Stimulated activated memory B cell treated with anti-CD40 and anti-IgM and Interleukin-4, amounts not matched to agents 10 μg/mL and 1 μg/mL and 100 μg/mL, for 72 hours (primary cell): ENCODE data around the gene CTTNBP2NL.
A peak's percentile ranks its signal among the peaks of the same experiment; 100 is the strongest.
"Not testable (repeated sequence)": the region's sequence is repeated elsewhere in the genome, so short reads cannot be mapped to it uniquely, and the experiment has no call there.

Source experiments
- ATAC-seq: fragments of 150-1000 bp; cut with Tn5 transposase; 2 replicates; pipeline ENCODE4 v1.10.0; 2021
- H3K27ac Mint-ChIP-seq: one replicate; pipeline ENCODE4 v1.8.0; 2022; ENCODE audit warnings: mild to moderate bottlenecking, mixed read lengths
- H3K27me3 Mint-ChIP-seq: one replicate; pipeline ENCODE4 v1.8.0; 2022; ENCODE audit warnings: mixed read lengths
- H3K36me3 Mint-ChIP-seq: one replicate; pipeline ENCODE4 v1.8.0; 2022; ENCODE audit warnings: mixed read lengths
- H3K4me1 Mint-ChIP-seq: one replicate; pipeline ENCODE4 v1.8.0; 2022; ENCODE audit warnings: mixed read lengths
- H3K4me3 Mint-ChIP-seq: one replicate; pipeline ENCODE4 v1.8.0; 2022; ENCODE audit warnings: mild to moderate bottlenecking, moderate library complexity, mixed read lengths
- H3K9me3 Mint-ChIP-seq: one replicate; pipeline ENCODE4 v1.8.0; 2022; ENCODE audit warnings: mixed read lengths

The CTTNBP2NL gene

GRCh38 chr1:112396653-112397471 lies 848 bp downstream of the CTTNBP2NL start:
- Mint-ChIP-seq H3K9me3 (no peaks in the 10 kb centered on the region), H3K27ac (peak overlapping the region; percentile 78), H3K4me3 (peak overlapping the region; percentile 98), H3K36me3 (no peaks in the 10 kb centered on the region), H3K27me3 (no peaks in the 10 kb centered on the region), H3K4me1 (peaks cover 53% of the 10 kb centered on the region)
- no peak for ATAC-seq

GRCh38 chr1:112397841-112398240 lies 1.8 kb downstream of the CTTNBP2NL start:
- Mint-ChIP-seq H3K27ac (no peak overlapping the region), H3K4me3 (no peak overlapping the region), H3K4me1 (peaks cover 63% of the 10 kb centered on the region), H3K36me3 (no peaks in the 10 kb centered on the region), H3K27me3 (no peaks in the 10 kb centered on the region), H3K9me3 (no peaks in the 10 kb centered on the region)
- no peak for ATAC-seq

GRCh38 chr1:112399456-112399855 lies 3.4 kb downstream of the CTTNBP2NL start:
- Mint-ChIP-seq H3K36me3 (no peaks in the 10 kb centered on the region), H3K27me3 (no peaks in the 10 kb centered on the region), H3K4me1 (peaks cover 56% of the 10 kb centered on the region), H3K27ac (peak overlapping the region; percentile 28), H3K4me3 (no peak overlapping the region), H3K9me3 (no peaks in the 10 kb centered on the region)
- ATAC-seq: peak; percentile 47

GRCh38 chr1:112400706-112401105 lies 4.7 kb downstream of the CTTNBP2NL start:
- not testable (repeated sequence) for H3K36me3 Mint-ChIP-seq, H3K4me3 Mint-ChIP-seq, H3K27ac Mint-ChIP-seq, ATAC-seq, H3K27me3 Mint-ChIP-seq, H3K9me3 Mint-ChIP-seq
- H3K4me1 Mint-ChIP-seq: peaks cover 44% of the 10 kb centered on the region

- H3K36me3 Mint-ChIP-seq: no peaks in the 10 kb centered on the region
- H3K27ac Mint-ChIP-seq: peak overlapping the region; percentile 14
- ATAC-seq: peak; percentile 61
- no peaks in the 10 kb centered on the region for H3K9me3 Mint-ChIP-seq
- no peak overlapping the region for H3K4me3 Mint-ChIP-seq
- H3K4me1 Mint-ChIP-seq: peaks cover 24% of the 10 kb centered on the region
- H3K27me3 Mint-ChIP-seq: no peaks in the 10 kb centered on the region
Observed at GRCh38 chr1:112402682-112403643, 6.9 kb downstream of the CTTNBP2NL start.

- H3K4me3 Mint-ChIP-seq: no peak overlapping the region
- H3K36me3 Mint-ChIP-seq: no peaks in the 10 kb centered on the region
- no peaks in the 10 kb centered on the region for H3K27me3 Mint-ChIP-seq
- peaks cover 14% of the 10 kb centered on the region for H3K4me1 Mint-ChIP-seq
- no peak for ATAC-seq
- no peak overlapping the region for H3K27ac Mint-ChIP-seq
- H3K9me3 Mint-ChIP-seq: no peaks in the 10 kb centered on the region
Observed at GRCh38 chr1:112406771-112407170, 10.8 kb downstream of the CTTNBP2NL start.

- no peak for ATAC-seq
- H3K27ac Mint-ChIP-seq: no peak overlapping the region
- no peak overlapping the region for H3K4me3 Mint-ChIP-seq
- no peaks in the 10 kb centered on the region for H3K9me3 Mint-ChIP-seq
- no peaks in the 10 kb centered on the region for H3K27me3 Mint-ChIP-seq
- no peaks in the 10 kb centered on the region for H3K4me1 Mint-ChIP-seq
- H3K36me3 Mint-ChIP-seq: no peaks in the 10 kb centered on the region
Observed at GRCh38 chr1:112409414-112409813, 13.4 kb downstream of the CTTNBP2NL start.

GRCh38 chr1:112410673-112411072 lies 14.7 kb downstream of the CTTNBP2NL start:
- Mint-ChIP-seq H3K27me3 (no peaks in the 10 kb centered on the region), H3K4me3 (no peak overlapping the region), H3K9me3 (no peaks in the 10 kb centered on the region), H3K36me3 (no peaks in the 10 kb centered on the region), H3K4me1 (no peaks in the 10 kb centered on the region), H3K27ac (no peak overlapping the region)
- ATAC-seq: no peak

- Mint-ChIP-seq H3K27me3 (no peaks in the 10 kb centered on the region), H3K9me3 (no peaks in the 10 kb centered on the region), H3K4me1 (no peaks in the 10 kb centered on the region), H3K4me3 (no peak overlapping the region), H3K36me3 (peaks cover 15% of the 10 kb centered on the region), H3K27ac (no peak overlapping the region)
- ATAC-seq: no peak
Observed at GRCh38 chr1:112417271-112417670, 21.3 kb downstream of the CTTNBP2NL start.

- ATAC-seq: no peak
- Mint-ChIP-seq H3K27ac (no peak overlapping the region), H3K4me3 (no peak overlapping the region), H3K27me3 (no peaks in the 10 kb centered on the region), H3K9me3 (no peaks in the 10 kb centered on the region), H3K4me1 (no peaks in the 10 kb centered on the region), H3K36me3 (peaks cover 15% of the 10 kb centered on the region)
Observed at GRCh38 chr1:112418099-112418892, 22.3 kb downstream of the CTTNBP2NL start.

- Mint-ChIP-seq H3K4me1 (no peaks in the 10 kb centered on the region), H3K27ac (no peak overlapping the region), H3K4me3 (no peak overlapping the region), H3K27me3 (no peaks in the 10 kb centered on the region), H3K36me3 (no peaks in the 10 kb centered on the region), H3K9me3 (no peaks in the 10 kb centered on the region)
- ATAC-seq: no peak
Observed at GRCh38 chr1:112423207-112423606, 27.2 kb downstream of the CTTNBP2NL start.

- ATAC-seq, H3K36me3 Mint-ChIP-seq, H3K27me3 Mint-ChIP-seq, H3K4me1 Mint-ChIP-seq, H3K9me3 Mint-ChIP-seq, H3K4me3 Mint-ChIP-seq, H3K27ac Mint-ChIP-seq: not testable (repeated sequence)
Observed at GRCh38 chr1:112423666-112424065, 27.7 kb downstream of the CTTNBP2NL start.

GRCh38 chr1:112429749-112430148 lies 33.7 kb downstream of the CTTNBP2NL start:
- Mint-ChIP-seq H3K36me3 (no peaks in the 10 kb centered on the region), H3K4me1 (peaks cover 16% of the 10 kb centered on the region), H3K4me3 (no peak overlapping the region), H3K27ac (no peak overlapping the region), H3K9me3 (no peaks in the 10 kb centered on the region), H3K27me3 (no peaks in the 10 kb centered on the region)
- ATAC-seq: no peak

GRCh38 chr1:112431038-112431437 lies 35.0 kb downstream of the CTTNBP2NL start:
- no peaks in the 10 kb centered on the region for H3K27me3 Mint-ChIP-seq
- peaks cover 3% of the 10 kb centered on the region for H3K36me3 Mint-ChIP-seq
- no peaks in the 10 kb centered on the region for H3K9me3 Mint-ChIP-seq
- peaks cover 20% of the 10 kb centered on the region for H3K4me1 Mint-ChIP-seq
- no peak for ATAC-seq
- no peak overlapping the region for H3K4me3 Mint-ChIP-seq
- H3K27ac Mint-ChIP-seq: no peak overlapping the region

- peaks cover 15% of the 10 kb centered on the region for H3K4me1 Mint-ChIP-seq
- no peaks in the 10 kb centered on the region for H3K27me3 Mint-ChIP-seq
- peaks cover 11% of the 10 kb centered on the region for H3K36me3 Mint-ChIP-seq
- no peak overlapping the region for H3K4me3 Mint-ChIP-seq
- ATAC-seq: no peak
- no peak overlapping the region for H3K27ac Mint-ChIP-seq
- H3K9me3 Mint-ChIP-seq: no peaks in the 10 kb centered on the region
Observed at GRCh38 chr1:112435448-112435847, 39.4 kb downstream of the CTTNBP2NL start.
